Measurements from ENCODE around the gene CAB39.

The CAB39 gene

DNA sequence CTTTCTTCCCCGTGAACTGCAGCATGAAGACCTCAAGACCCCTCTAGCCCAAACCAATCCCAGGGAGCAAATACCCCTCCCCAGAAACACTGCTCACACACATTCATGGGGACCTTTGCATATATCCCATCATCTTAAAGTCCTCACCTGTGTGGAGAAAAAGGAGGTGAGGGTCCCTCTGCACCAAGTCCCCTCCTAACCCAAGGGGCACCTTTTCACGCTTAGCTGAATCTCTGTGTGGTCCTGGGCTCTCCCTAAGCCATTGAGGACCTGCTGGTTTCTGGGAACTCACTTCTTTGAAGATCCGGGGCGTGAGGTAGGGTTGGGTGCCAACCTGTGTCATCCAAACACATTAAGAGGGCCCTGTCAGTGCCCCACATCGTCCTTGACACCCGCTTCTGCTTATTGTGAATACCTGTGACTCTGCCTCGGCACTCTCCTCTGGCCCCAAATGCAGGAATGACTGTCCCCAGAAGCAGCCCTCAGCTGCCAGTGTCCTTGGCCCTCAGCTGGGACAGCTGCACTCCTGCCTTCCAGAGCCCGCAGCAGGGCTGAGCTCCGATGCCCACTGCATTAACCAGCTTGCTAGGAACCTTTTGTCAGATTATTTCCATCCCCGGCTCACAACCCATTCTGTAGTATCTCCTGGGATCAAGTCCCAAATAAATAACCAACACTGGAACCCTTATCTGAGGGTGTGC lies 110.8 kb downstream of the CAB39 start:
- DNase-seq = no peak

DNA sequence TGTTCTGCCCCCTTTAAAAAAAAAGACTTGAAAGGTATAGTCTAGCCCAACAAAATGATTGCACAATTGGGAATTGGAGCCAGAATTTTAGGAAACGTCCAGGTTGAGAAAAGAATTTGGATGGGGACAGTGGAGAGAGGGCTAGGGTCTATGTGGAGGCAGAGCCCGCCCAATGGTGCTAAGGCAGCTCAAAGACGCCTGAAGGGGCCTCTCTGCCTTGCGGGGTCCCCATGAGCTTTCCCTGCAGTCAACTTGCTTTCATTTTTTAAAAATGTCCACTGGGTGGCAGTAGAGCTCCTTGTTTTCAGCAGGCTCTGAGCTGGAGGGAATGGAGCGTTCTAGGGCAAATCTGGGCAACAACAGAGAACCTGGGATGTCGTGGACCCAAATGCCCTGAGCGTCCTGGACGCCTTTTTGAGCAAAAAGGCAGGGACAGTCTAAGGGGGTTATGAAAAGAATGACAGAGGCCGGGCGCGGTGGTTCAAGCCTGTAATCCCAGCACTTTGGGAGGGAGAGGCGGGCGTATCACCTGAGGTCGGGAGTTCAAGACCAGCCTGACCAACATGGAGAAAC lies 111.8 kb downstream of the CAB39 start:
- peak in 2 of 4 experiments; percentile 5 to 17 for DNase-seq

DNA sequence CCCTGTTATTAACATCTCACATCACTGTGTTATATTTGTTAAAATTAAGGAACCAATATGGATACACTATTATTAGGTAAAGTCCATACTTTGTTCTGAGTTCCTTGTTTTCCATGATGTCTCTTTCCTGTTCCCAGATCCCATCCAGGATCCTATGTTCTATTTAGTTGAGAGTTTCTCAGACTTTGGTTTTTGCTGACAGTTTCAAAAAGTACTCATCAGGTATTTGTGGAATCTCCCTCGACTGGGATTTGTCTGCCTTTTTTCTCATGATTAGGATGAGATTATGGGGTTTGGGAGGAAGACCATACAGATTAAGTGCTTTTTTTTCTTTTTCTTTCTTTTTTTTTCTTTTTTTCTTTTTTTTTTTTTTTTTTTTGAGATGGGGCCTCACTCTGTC lies 112.7 kb downstream of the CAB39 start:
- DNase-seq = no peak

DNA sequence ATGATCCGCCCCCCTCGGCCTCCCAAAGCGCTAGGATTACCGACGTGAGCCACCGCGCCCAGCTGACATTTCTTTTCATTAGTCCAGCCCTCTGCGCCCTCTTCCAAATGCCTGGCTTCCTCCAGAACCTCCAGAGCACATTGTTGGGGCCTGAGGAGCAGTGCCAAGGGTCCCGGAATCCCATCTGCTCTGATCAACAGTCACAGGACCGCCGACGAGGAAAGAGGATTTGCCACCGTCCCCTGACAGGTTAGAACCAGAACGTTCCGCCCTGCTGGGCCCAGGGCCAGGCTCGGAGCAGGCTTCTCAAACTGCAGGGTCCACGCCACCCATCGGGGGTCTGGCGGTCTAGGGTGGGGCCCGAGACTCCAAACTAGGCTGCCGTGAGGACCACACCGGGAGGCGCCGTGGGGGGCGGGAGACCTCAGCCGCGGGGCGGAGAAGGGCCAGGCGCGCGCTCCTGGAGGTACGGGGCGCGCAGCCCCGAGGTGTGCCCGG lies 115.2 kb downstream of the CAB39 start:
- no peak for DNase-seq

DNA sequence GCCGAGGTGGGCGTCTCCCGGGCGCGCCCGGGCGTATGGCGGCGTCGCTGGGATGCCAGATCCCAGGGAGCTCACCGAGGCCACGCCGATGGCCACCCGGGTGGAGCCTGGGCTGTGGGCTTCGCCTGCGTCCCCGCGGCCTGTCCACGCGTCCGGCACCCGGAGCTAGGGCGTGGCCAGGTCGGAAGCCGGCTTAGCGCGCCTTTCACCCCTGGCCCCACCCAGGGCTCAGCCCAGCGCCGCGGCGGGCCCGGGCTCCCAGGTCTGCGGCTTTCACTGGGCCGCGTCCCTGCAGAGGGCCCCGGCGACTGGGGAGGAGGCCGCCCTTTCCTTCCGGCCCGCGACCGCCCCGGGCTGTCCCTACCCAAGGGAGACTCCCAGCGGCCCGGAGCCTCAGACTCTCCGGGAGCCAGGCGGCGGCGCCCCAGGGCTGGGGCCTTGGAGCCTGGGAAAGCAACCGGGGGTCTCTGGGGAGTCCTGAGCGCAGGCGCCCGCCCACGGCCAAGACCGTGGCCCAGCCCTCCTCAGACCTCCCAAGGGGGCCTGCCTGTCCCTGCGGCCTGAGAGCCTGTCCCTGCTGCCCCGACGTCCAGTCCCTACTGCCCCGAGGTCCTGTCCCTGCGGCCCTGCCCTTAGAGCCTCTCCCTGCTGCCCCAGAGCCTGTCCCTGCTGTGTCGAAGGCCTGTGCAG lies 115.8 kb downstream of the CAB39 start:
- DNase-seq = no peak

DNA sequence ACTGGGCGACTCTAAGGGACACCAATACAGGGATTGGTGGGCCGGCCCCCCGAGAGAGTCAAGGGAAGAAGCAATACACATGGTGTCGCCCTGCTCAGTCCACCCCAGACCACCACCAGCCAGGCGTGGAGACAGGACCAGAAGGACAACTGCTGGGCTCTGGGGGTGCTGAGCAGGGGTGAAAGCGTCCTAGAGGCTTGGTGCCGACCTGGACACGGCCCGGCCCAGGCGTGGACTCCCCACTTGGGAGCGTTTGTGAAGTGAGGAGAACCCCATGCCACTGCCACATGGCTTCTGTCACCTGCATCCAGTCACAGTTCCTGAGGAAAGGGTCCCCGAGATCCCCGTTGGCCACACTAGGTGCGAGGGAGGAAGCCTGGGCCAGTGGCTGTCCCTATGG lies 116.7 kb downstream of the CAB39 start:
- no peak for DNase-seq

DNA sequence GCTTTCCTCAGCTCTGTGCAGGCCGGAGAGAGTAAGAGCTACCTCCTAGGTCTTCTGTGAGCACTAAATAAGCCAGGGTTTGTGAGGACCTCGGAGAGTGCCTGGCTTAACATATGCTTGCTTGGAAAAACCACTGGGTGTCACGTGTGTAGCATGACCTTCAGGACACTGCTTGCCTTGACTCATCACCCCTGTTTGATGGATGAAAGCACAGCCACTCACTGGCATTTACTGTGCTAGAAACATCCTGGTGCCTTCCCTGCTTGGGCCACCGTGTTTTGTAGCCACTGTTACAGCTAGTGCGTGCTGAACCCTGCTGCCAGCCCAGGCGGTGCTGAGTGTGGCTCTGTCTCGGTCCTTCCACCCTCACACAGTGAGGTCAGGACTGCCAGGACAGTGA lies 117.3 kb downstream of the CAB39 start:
- no peak for DNase-seq

DNA sequence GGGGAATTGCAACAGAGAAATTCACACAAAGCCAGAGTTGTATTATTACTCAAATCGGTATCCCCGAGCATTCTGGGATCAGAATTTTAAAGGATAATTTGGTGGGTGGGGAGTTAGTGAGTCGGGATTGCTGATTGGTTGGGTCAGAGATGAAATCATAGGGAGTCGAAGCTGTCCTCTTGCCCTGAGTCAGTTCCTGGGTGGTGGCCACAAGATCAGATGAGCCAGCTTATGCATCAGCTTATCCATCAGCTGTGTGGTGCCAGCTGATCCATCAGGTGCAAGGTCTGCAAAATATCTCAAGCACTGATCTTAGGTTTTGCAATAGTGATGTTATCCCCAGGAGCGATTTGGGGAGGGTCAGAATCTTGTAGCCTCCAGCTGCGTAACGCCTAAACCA lies 117.8 kb downstream of the CAB39 start:
- no peak for DNase-seq

DNA sequence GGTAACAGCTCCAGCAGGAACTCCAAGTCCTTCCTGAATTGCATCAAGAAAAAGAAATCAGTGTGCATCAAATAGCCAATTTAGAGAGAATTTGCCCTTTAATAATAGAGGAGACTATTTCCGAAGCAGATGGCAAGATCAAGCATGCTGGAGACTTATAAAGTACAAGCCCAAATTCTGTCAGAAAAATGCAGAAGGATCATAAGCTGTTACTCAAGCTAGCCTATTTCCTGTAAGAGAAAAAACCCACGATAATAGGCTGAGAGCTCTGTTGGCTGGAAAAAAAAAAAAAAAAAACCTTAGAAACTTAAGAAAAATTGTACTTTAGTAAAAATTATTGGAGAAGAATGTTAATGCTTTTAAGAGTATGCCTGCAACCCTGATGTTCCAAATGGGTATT lies 127.7 kb downstream of the CAB39 start:
- DNase-seq = no peak

DNA sequence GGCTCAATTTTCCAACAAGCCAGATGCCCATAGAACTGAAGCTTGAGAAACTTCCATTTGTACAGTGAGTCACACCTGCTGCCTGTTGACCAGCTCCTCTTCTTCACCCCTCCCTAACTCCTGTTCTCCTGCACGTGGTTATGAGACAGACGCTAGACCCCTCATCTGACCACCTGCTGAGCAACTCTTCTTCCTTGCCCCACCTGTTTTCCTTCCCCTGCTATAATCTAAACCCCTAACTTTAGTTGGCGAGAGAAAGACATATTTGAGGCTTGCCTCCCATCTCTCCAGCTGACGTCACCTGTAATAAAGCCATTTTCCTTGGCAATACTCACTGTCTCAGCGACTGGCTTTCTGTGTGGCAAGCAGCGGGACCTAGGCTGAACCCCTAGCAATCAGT lies 129.8 kb downstream of the CAB39 start:
- DNase-seq = no peak

DNA sequence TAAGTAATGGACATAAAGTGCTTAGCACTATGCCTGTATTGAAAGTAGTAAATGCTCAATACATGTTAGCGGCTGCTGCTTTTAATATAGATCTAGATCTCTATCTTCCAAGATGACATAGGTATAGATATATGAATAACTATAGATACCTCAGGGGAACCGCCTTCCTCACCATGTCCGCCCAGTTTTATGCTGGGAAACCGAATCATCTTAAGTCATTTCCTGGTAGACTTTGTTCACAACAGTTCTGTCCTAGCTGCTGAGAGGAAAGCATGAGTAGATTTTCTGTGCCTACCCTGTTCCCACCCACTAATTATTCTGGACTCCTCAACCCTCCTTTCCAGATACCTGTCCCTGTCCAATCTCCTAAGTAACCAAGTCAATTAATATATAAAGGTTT lies 130.5 kb downstream of the CAB39 start:
- DNase-seq = no peak

DNA sequence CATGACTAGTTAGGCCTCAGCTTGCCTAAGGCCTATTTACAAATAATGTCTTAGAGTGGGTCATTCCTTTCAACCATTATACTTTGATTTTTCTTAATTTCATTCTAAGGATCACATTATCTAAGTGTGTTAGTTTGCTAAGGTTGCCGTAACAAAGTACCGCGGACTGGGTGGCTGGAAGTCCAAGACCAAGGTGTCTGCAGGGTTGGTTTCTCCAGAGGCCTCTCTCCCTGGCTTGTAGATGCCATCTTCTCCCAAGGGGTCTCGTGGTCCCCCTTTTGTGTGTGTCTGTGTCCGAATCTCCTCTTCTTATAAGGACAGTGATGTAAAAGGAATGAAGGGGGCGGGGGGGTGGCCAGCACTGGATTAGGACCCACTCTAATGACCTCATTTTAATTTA lies 133.7 kb downstream of the CAB39 start:
- no peak for DNase-seq

DNA sequence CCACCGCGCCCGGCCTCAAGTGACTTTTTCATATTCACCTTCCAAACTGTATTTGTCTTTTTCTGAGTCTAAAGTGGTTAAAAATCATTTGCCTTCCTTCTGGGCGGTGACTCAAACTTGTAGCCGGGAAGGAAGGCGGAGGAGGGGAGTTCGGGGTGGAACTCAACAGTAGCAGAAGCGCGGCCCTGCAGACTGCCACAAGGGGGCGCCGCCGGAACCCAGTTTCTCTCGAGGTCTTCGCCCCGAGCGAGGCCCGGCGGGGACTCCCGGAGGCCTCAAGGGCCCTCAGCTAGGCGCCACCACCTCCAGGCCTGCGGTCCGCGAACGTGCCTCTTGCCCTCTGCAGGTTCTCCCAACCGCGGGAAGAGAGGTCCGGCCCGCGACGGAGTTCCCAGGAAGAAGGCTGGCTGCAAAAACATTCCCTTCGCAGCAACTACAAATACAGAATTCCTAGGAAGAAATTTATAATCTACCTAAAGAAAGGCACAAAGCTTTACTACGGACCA lies 135.3 kb downstream of the CAB39 start:
- DNase-seq = peak; percentile 76 to 90 (median 80)

DNA sequence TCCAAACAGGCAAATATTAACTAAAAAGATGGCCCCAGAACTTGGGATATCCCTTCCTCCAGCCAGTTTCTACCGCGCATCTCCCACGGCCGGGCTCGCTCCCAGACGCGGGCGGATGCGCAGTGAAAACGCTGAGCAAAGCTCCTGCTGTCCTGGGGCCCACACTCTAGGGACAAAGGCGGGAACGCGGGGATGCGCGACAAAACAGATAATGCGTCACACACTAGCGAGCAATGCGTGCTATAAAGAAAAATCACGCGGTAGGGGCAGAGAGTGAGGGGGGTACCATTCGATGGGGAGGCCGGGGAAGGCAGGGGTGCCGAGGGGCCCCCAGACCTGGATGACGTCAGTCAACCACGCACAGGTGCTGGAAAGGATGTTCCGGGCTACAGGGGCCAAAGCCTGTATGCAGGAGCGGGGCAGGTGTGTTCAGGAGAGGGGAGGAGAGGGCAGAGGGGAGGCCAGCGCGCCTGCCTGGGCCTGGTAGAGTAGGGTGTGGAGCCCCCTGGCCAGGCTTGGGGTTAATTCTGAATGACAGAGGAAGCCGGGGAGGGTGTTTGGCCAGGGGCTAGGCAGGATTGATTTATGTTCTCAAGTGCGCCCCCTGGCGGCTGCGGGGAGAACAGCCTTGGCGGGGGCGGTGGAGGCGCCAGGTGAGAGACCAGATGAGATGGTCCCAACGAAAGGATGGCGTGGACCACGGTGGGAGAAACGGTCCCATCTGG lies 137.2 kb downstream of the CAB39 start:
- DNase-seq = peak; percentile 38 to 69 (median 55)

DNA sequence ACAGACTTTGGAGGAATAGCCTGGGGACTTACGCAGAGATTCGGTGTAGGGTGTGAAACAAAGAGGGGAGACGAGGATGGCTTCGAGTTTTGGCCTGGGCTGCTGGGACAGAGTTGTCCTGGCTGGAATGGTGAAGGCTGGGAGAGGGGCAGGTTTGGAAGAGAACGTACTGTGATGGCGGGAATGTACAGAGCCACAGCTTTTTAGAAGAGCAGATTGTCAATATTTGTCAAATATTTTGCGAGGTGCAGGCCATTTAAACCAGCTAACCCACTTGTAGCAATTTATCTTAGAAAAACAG lies 137.7 kb downstream of the CAB39 start:
- no peak for DNase-seq

DNA sequence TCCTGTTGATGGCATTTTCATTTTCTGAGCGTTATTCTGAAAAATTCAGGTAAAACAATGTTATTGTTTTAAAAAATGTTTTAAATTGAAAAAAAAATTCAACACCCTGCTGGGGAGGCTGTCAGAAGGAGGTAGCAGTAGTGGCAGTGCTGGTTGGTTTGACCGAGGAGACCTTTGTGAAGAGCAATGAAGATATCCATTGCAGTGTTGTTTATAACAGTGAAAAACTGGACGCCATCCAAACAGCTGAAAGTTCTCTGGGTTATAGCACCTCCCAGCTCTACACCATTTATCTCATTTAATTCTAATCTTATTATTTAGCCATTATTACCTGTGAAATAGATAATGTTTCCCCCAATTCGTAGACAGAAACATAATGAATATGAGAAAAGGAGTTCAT lies 139.5 kb downstream of the CAB39 start:
- DNase-seq = no peak

DNA sequence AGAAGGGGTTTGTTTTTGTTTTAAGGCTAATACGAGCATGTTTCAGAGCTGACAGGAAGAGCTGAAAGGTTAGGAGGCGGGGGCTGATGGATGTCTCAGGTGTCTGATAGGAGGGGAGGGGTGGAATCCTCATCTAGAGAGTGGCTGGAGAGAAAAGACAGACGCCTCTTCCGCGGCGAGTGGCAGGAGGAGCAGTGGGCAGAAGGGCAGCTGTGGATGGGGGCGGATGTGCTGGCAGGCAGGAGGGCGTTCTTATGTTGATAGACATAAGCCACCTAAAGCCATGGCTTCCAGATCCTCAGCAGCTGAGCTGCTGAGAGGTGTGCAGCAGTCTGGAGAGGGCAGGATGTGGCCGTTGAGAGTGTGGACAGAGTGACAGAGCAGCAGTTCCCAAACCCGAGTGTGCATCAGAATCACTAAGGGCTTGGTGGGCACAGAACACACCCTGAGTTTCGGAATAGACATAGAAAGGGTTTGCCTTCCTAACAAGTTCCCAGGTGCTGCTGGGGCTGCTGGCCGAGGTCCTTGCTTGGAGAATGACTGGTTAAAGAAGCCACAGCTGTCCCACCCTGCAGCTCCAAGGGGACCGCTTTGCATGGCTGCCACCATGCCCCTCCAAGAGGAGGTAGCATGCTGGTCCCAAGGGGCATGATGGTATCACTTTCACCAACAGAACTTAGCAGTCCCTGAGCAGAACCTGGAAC lies 149.1 kb downstream of the CAB39 start:
- DNase-seq = no peak

DNA sequence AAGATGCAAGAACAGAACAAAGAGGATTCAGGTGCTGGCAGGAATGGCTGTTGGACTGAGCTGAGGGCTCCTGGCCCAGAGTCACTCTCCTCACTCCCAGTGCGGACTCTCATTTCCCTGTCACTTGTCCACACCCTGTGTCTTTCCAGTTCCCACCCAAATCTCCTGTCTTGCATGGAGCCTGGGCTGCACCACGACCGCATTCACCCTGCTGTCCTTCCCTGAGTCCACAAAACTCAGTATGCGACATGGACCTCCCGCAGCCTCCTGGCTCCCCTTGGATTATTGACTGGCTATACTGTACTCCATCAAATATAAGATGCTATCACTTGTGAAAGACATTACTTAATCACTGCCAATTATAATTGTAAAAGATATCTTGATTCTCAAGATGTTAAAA lies 149.7 kb downstream of the CAB39 start:
- no peak for DNase-seq

DNA sequence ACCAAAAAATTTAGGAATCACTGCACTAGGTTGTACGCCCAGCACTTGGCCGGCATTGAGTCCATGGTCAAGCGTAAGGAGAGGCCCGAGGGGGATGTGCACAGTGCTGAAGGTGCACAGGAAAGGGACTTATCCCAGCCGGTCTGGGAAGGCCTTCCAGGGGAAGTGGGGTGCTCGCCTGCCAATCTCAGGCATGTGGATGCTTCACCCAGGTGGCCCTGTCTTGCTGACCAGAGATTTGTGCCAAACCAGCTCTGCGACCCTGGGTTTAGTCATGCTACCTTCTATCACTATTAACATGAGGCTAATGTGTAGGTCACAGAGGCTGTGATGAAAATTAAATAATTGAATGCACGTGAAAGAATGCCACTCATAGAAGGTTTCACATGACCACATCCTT lies 150.4 kb downstream of the CAB39 start:
- DNase-seq = no peak

DNA sequence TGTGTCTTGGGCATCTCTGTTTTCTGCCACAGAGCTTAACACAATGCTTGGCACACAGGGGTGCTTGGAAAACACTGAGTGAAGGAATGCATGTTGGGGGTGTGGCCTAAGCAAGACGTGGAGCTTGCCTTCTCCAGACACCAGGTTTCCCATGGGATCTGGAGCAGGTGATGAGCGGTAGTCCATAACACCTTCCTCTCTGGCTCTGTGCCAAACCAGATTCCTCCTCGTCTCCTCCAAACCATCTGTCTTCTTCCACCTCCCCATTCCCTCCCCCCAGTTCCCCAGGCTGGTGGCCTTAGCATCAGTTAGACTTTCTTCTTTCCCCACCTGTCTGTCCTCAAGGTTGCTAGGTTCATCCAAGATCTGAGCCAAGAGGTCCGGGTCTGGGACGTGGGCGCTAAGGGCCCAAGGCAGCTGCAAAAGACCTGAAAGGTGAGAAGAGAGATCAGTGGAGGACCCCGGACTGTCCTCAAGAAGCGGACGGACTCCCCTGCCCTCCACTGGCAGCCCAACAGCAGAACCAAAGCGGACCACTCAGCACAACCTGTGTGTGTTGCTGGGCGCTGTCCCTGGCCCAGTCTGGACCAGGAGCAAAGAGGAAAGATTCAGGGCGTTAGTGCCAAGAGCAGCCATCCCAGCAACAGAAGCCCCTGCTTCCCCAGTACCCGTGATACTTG lies 150.9 kb downstream of the CAB39 start:
- DNase-seq = no peak

DNA sequence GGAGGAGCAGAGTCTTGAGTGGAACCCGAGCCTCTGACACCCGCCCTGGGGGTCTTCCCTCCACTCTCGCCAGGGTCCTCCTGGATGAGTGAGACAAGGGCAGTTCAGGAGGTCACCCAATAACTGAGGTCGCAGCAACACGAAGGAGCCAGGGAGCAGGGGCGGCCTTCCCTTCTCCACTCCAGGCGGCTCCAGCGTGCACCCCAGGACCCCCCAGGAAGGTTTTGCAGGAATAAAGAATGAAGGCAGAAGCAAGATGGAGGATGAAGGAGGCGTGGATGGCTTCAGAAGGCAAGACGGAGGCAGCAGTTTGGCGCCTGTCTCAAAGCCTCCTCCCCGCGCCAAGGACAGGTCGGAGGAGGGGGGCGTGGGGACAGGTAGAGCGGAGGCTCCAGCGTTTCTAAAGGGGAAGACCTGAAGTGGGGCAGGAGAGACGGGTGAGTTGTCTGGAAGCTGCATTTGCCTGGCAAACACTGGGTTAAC lies 151.5 kb downstream of the CAB39 start:
- no peak for DNase-seq

Data from activated CD4-positive, CD25-positive, alpha-beta regulatory T cell (primary cell).